GM18520 (cell line): ENCODE data around the gene KAT2A.

Experiments
- ATAC-seq: cut with Tn5 transposase; IDR thresholded peaks from one replicate; pipeline ENCODE4 v1.9.1; 2021; ENCODE audit not compliant: unreplicated experiment

The KAT2A gene

GRCh38 chr17:42135664-42136653 lies 14.8 kb upstream of the KAT2A start:
- ATAC-seq: no peak

GRCh38 chr17:42135151-42135550 lies 14.0 kb upstream of the KAT2A start:
- no peak for ATAC-seq

- no peak for ATAC-seq
Observed at GRCh38 chr17:42133461-42134041, 12.4 kb upstream of the KAT2A start.

- ATAC-seq: no peak
Observed at GRCh38 chr17:42132941-42133340, 11.8 kb upstream of the KAT2A start.

GRCh38 chr17:42131981-42132432 lies 10.8 kb upstream of the KAT2A start:
- no peak for ATAC-seq

GRCh38 chr17:42131232-42131631 lies 10.1 kb upstream of the KAT2A start:
- ATAC-seq: no peak

GRCh38 chr17:42130310-42130936 lies 9.3 kb upstream of the KAT2A start:
- no peak for ATAC-seq

GRCh38 chr17:42129109-42129837 lies 8.1 kb upstream of the KAT2A start:
- no peak for ATAC-seq

- ATAC-seq: no peak
Observed at GRCh38 chr17:42127414-42127813, 6.2 kb upstream of the KAT2A start.

GRCh38 chr17:42126836-42127235 lies 5.7 kb upstream of the KAT2A start:
- ATAC-seq: no peak

- ATAC-seq: no peak
Observed at GRCh38 chr17:42125565-42125964, 4.4 kb upstream of the KAT2A start.

- no peak for ATAC-seq
Observed at GRCh38 chr17:42124256-42124655, 3.1 kb upstream of the KAT2A start.

- ATAC-seq: no peak
Observed at GRCh38 chr17:42122371-42123303, 1.5 kb upstream of the KAT2A start, which contains the start of gene HSPB9. HSPB9 (plus strand) TSS chr17:42122804; CDS start chr17:42122851, 47 bp downstream.

- ATAC-seq: no peak
Observed at GRCh38 chr17:42120161-42120769, 902 bp downstream of the KAT2A start.

- ATAC-seq: no peak
Observed at GRCh38 chr17:42119301-42119700, 1.9 kb downstream of the KAT2A start.

GRCh38 chr17:42118545-42118944 lies 2.6 kb downstream of the KAT2A start:
- no peak for ATAC-seq

GRCh38 chr17:42118126-42118510 lies 3.0 kb downstream of the KAT2A start:
- no peak for ATAC-seq

- no peak for ATAC-seq
Observed at GRCh38 chr17:42117397-42118125, 3.6 kb downstream of the KAT2A start.
